Neural progenitor cell (in vitro differentiated cells): ENCODE measurements around the gene GPR68.

Experiments
- EZH2 ChIP-seq: fragments of 200-600 bp; sonication (generic); IDR thresholded peaks from 2 replicates; pipeline ENCODE4 v1.6.1; 2017; ENCODE audit warnings: antibody characterized with exemption, mild to moderate bottlenecking, moderate library complexity
- EZH2phosphoT487 ChIP-seq: fragments of 200-600 bp; sonication (generic); IDR thresholded peaks from 2 replicates; pipeline ENCODE4 v1.6.1; 2017; ENCODE audit warnings: antibody characterized with exemption
- TF ChIP-seq, protein P1 (sequence below): fragments of 200-600 bp; sonication (generic); IDR thresholded peaks from 2 replicates; pipeline ENCODE4 v1.5.1; 2017; ENCODE audit warnings: antibody characterized with exemption, mild to moderate bottlenecking

GRCh38 chr14:91184559-91184958 is 59.9 kb downstream of the GPR68 start:
- TF ChIP-seq, protein P1, sequence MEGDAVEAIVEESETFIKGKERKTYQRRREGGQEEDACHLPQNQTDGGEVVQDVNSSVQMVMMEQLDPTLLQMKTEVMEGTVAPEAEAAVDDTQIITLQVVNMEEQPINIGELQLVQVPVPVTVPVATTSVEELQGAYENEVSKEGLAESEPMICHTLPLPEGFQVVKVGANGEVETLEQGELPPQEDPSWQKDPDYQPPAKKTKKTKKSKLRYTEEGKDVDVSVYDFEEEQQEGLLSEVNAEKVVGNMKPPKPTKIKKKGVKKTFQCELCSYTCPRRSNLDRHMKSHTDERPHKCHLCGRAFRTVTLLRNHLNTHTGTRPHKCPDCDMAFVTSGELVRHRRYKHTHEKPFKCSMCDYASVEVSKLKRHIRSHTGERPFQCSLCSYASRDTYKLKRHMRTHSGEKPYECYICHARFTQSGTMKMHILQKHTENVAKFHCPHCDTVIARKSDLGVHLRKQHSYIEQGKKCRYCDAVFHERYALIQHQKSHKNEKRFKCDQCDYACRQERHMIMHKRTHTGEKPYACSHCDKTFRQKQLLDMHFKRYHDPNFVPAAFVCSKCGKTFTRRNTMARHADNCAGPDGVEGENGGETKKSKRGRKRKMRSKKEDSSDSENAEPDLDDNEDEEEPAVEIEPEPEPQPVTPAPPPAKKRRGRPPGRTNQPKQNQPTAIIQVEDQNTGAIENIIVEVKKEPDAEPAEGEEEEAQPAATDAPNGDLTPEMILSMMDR: no peak
- no peak for TF ChIP-seq EZH2
- TF ChIP-seq EZH2phosphoT487: no peak
